GM12878 (cell line): ENCODE data around the gene SERTM2. TPM values are rescaled to one million over a fixed set of nuclear protein-coding genes. Genes with fewer than 3 reads are reported as not detected.

Experiments used
- ATAC-seq: fragments of 200-7000 bp; cut with Tn5 transposase; 3 replicates; pipeline ENCODE4 v1.9.1; 2020; ENCODE audit warnings: mild to moderate bottlenecking, moderate library complexity
- BruUV-seq: library from RNA; stranded (reverse); fragments of 400-500 nt; replicated peaks from 2 replicates; lab custom pipeline; 2021; lab: Mats Ljungman, UMichigan
- CTCF ChIA-PET: fragments of 300-600 bp; sonication (Branson Sonifier 250); formaldehyde crosslinking; extraction: SDS; loops from one replicate; lab custom pipeline; 2021; ENCODE audit warnings: inconsistent platforms; lab: Yijun Ruan, JAX
- POLR2A ChIA-PET: fragments of 350-600 bp; formaldehyde crosslinking; extraction: SDS; loops from one replicate; lab custom pipeline; 2021; ENCODE audit warnings: inconsistent platforms; lab: Charles Lee
- RAD21 ChIA-PET: fragments of 300-600 bp; sonication (Branson Sonifier 250); formaldehyde crosslinking; loops from one replicate; lab custom pipeline; 2023; ENCODE audit warnings: antibody characterized with exemption; ENCODE audit not compliant: unreplicated experiment; lab: Charles Lee
- SMC1A ChIA-PET: fragments of 300-600 bp; sonication (Branson Sonifier 250); formaldehyde crosslinking; loops from one replicate; lab custom pipeline; 2023; ENCODE audit not compliant: unreplicated experiment, uncharacterized antibody; lab: Charles Lee
- DNase-seq: peaks from one replicate; pipeline ENCODE4 v3.0.0-alpha.2; 2011; ENCODE audit warnings: low read depth, low spot score
- FAIRE-seq: peaks from 3 replicates; lab custom pipeline; 2011; peaks lifted over from hg19 to GRCh38; lab: Jason Lieb, UNC
- H2AFZ ChIP-seq: 2 replicates; pipeline ENCODE4 v1.6.0; 2011; ENCODE audit warnings: low read depth, low read length, control low read depth; ENCODE audit not compliant: control insufficient read depth
- H3K27ac ChIP-seq: 2 replicates; pipeline ENCODE4 v1.5.1; 2011; ENCODE audit warnings: control low read depth; ENCODE audit not compliant: control insufficient read depth, insufficient read depth
- H3K27me3 ChIP-seq, 2 experiments: replicated peaks in 1 of 2; 2 replicates each; pipeline versions ENCODE4 v1.6.0 to v1.6.1; 2011; ENCODE audit warnings: low read length in 1 of 2; ENCODE audit not compliant: control insufficient read depth in 2 of 2, insufficient read depth in 2 of 2
- H3K36me3 ChIP-seq, 2 experiments: 2 replicates each; pipeline ENCODE4 v1.5.1; 2011; ENCODE audit warnings: low read length in 1 of 2; ENCODE audit not compliant: control insufficient read depth in 2 of 2, insufficient read depth in 2 of 2
- H3K4me1 ChIP-seq: 2 replicates; pipeline ENCODE4 v1.6.1; 2011; ENCODE audit warnings: mild to moderate bottlenecking, low read length, moderate library complexity, mixed read lengths; ENCODE audit not compliant: control insufficient read depth, insufficient read depth
- H3K4me2 ChIP-seq: 2 replicates; pipeline ENCODE4 v1.6.0; 2011; ENCODE audit warnings: control low read depth; ENCODE audit not compliant: control insufficient read depth, insufficient read depth
- H3K4me3 ChIP-seq: fragments of 200-600 bp; sonication (generic); 2 replicates; pipeline ENCODE4 v1.5.1; 2016
- H3K79me2 ChIP-seq: 2 replicates; pipeline ENCODE4 v1.6.0; 2011; ENCODE audit warnings: low read length; ENCODE audit not compliant: control insufficient read depth, insufficient read depth
- H3K9ac ChIP-seq: 2 replicates; pipeline ENCODE4 v1.8.0; 2011; ENCODE audit warnings: low read length, control low read depth, mixed read lengths; ENCODE audit not compliant: control insufficient read depth, insufficient read depth
- H3K9me3 ChIP-seq: replicated peaks from 3 replicates; pipeline ENCODE4 v1.5.1; 2011; ENCODE audit warnings: mild to moderate bottlenecking, low read length; ENCODE audit not compliant: control insufficient read depth, insufficient read depth
- H4K20me1 ChIP-seq: 2 replicates; pipeline ENCODE4 v1.6.0; 2011; ENCODE audit not compliant: control insufficient read depth, insufficient read depth
- CEBPB ChIP-seq, 2 experiments: fragments of 150-350 bp in 1 of 2; IDR thresholded peaks; 2 replicates each; pipeline ENCODE4 v1.6.1; 2012 to 2014; ENCODE audit warnings: low read depth in 2 of 2, low read length in 2 of 2, borderline replicate concordance in 1 of 2, inconsistent platforms in 1 of 2
- MXI1 ChIP-seq: fragments of 150-350 bp; IDR thresholded peaks from 2 replicates; pipeline ENCODE4 v1.6.1; 2011; ENCODE audit warnings: low read depth, mild to moderate bottlenecking, inconsistent platforms, low read length, improper control_type of control experiment
- WGBS: methylation state at CpG from one replicate; pipeline ENCODE4 v1.1.6; 2016; ENCODE audit warnings: low lambda C conversion rate; ENCODE audit not compliant: insufficient replicate concordance, insufficient coverage; ENCODE audit errors: missing lambda C conversion rate; 5-methylcytosine and 5-hydroxymethylcytosine counted together
- in situ Hi-C: fragments of 300-500 bp; cut with MboI; formaldehyde crosslinking; loops from 9 replicates; pipeline ENCODE4 v1.14.3; 2018; ENCODE audit warnings: mixed read lengths
- intact Hi-C: fragments of 100-400 bp; cut with micrococcal nuclease; formaldehyde crosslinking; loops from one replicate; pipeline ENCODE4 v1.14.2; 2022; ENCODE audit not compliant: unreplicated experiment
- polyA plus RNA-seq, 11 experiments: library from polyadenylated mRNA; depleted of rRNA in 4 of 11; unstranded in 6 of 11; stranded (reverse) in 5 of 11; fragments of >200 nt; fragmentation: Nextera tagmentation in 4 of 11; fragmentation: Illumina TruSeq in 1 of 11; extraction: Ambion mirVana in 4 of 11; extraction: Trizol in 1 of 11; gene quantifications; 1 replicate in 1 of 11; 2 replicates in 10 of 11; pipeline versions ENCODE4 v1.2.1 to v1.2.3, GENCODE V29; 2011 to 2016; ENCODE audit warnings: inconsistent platforms in 2 of 11, missing spikeins in 2 of 11, low read depth in 1 of 11
- total RNA-seq, 4 experiments: library from RNA; depleted of rRNA in 3 of 4; stranded (reverse); fragments of >200 nt in 3 of 4; fragmentation: Illumina TruSeq in 1 of 4; extraction: Trizol in 1 of 4; gene quantifications; 2 replicates each; pipeline versions ENCODE4 v1.2.1 to v1.2.3, GENCODE V29; 2013 to 2021
- TF ChIP-seq, protein P1 (sequence below): fragments of 450-650 bp; IDR thresholded peaks from 2 replicates; pipeline ENCODE4 v1.6.1; 2016; ENCODE audit warnings: mild to moderate bottlenecking
- TF ChIP-seq, protein P2 (sequence below): IDR thresholded peaks from 2 replicates; pipeline ENCODE4 v1.6.1; 2011; ENCODE audit warnings: mild to moderate bottlenecking, low read depth, low read length, moderate library complexity; ENCODE audit not compliant: insufficient replicate concordance

Gene SERTM2
- total and polyA plus RNA-seq, 10 of the 15 experiments (the other 5 are each of a cell fraction or from before 2014, with no cell fraction given): not detected

DNA sequence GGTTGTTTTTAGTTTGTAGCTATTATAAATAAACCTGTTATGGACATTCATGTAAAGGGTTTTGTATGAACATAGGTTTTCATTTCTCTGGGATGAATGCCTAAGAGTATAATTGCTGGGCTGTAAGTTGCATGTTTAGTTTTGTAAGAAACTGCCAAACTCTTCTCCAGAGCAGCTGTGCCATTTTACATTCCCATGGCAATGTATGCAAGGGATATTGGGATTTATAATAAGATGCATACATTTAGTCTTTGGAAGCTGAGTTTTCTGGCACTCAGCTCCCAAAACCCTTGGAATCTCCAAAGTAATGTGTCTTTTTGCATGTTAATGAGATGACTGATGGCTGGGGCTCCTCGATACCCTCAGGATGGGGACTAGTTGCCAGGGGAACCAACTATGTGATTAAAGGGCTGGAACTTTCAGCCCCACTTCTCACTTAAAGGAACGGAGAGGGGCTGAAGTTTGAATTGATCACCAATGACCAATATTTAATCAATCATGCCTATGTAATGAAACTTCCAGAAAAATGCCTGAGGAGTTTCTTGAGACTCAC is 44.0 kb downstream of the SERTM2 start (continued):
- TF ChIP-seq, protein P1, sequence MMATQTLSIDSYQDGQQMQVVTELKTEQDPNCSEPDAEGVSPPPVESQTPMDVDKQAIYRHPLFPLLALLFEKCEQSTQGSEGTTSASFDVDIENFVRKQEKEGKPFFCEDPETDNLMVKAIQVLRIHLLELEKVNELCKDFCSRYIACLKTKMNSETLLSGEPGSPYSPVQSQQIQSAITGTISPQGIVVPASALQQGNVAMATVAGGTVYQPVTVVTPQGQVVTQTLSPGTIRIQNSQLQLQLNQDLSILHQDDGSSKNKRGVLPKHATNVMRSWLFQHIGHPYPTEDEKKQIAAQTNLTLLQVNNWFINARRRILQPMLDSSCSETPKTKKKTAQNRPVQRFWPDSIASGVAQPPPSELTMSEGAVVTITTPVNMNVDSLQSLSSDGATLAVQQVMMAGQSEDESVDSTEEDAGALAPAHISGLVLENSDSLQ: no peak
- TF ChIP-seq, protein P2, sequence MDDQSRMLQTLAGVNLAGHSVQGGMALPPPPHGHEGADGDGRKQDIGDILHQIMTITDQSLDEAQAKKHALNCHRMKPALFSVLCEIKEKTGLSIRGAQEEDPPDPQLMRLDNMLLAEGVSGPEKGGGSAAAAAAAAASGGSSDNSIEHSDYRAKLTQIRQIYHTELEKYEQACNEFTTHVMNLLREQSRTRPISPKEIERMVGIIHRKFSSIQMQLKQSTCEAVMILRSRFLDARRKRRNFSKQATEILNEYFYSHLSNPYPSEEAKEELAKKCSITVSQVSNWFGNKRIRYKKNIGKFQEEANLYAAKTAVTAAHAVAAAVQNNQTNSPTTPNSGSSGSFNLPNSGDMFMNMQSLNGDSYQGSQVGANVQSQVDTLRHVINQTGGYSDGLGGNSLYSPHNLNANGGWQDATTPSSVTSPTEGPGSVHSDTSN: no peak

DNA sequence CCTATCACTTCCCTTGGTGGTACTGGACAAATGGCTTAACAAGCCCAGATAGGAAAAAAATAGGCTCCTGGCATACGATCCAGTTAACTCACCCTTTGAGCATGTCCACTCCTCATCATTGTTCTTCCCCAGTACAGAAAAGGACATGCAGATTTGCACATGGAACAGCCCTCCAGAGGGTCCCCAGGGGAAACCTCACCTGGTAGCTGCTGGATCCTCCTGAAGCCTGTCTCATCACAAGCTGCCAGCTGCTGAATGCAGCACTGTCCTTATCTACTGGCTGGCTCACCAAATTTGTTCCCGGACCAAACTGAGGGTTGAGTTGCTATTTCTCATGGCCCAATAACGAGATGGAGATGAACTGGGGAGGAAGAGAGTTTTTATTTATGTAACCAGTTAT is 49.4 kb downstream of the SERTM2 start:
- FAIRE-seq: no peak
- intact Hi-C loops (no loop called here), in situ Hi-C loops (no loop called here)
- Histone ChIP-seq H3K79me2 (no peaks in the 10 kb centered on the region), H3K9ac (no peak overlapping the region), H3K36me3 (no peaks in the 10 kb centered on the region), H4K20me1 (no peaks in the 10 kb centered on the region), H3K27me3 (no peaks in the 10 kb centered on the region; a peak in 1 of 4 replicates), H3K4me3 (no peak overlapping the region), H3K9me3 (no peaks in the 10 kb centered on the region), H3K27ac (no peak overlapping the region), H2AFZ (no peak overlapping the region), H3K4me1 (no peaks in the 10 kb centered on the region), H3K4me2 (no peak overlapping the region)
- ChIA-PET RAD21 (no interaction called here), POLR2A (no interaction called here), CTCF (interaction anchor here (0.6 kb wide), 1 partner anchor 588 kb away, joined by 3 read pairs; no protein-coding TSS in a partner anchor), SMC1A (interaction anchor here (1.3 kb wide), 1 partner anchor 10 kb away, joined by 3 read pairs; no protein-coding TSS in a partner anchor)
- no TSS peak for BruUV-seq
- TF ChIP-seq CEBPB (IDR thresholded peaks at IDR 0.05; ENCODE audit: borderline replicate concordance in 1 of 2, low read depth in 2 of 2, low read length in 2 of 2): no peak
- TF ChIP-seq MXI1: no peak
- no peak for ATAC-seq
- DNase-seq: no peak
- WGBS: 35% methylated on average over 3 of the region's 3 CpGs
